Measurements from ENCODE around the gene GLIPR1L2. TPM values are rescaled to one million over a fixed set of nuclear protein-coding genes. Genes with fewer than 3 reads are reported as not detected.

Gene GLIPR1L2
- total and polyA plus RNA-seq, 2 of the 8 experiments (the other 6 are each of a cell fraction or from before 2014, with no cell fraction given), result 0.09 TPM; not detected in 1

- Histone ChIP-seq H3K23me2 (ENCODE audit: low read depth, low read length) (no peaks in the 10 kb centered on the region), H2BK5ac (ENCODE audit: low read depth, low read length) (no peak overlapping the region), H3K4me2 (ENCODE audit: insufficient read depth in 1 of 2, low read depth in 2 of 2, low read length in 2 of 2) (no peak overlapping the region), H4K5ac (ENCODE audit: insufficient read length, low read depth, low read length) (no peak overlapping the region), H2BK20ac (ENCODE audit: low read length) (no peak overlapping the region), H3K9me3 (ENCODE audit: insufficient read depth in 2 of 2, low read depth in 1 of 2, low read length in 1 of 2) (no peaks in the 10 kb centered on the region), H3K23ac (ENCODE audit: insufficient read length) (no peak overlapping the region), H2AK5ac (ENCODE audit: low read depth, low read length) (no peak overlapping the region), H3K56ac (replicated peaks; ENCODE audit: insufficient read length, low read depth, low read length) (no peak overlapping the region), H2BK12ac (ENCODE audit: low read depth, low read length) (no peak overlapping the region), H2BK15ac (ENCODE audit: low read length) (no peak overlapping the region), H4K20me1 (replicated peaks in 1 of 2; ENCODE audit: control insufficient read depth in 1 of 2, insufficient read depth in 2 of 2, low read length in 2 of 2) (no peaks in the 10 kb centered on the region), H4K91ac (replicated peaks; ENCODE audit: insufficient read length, low read length) (no peak overlapping the region), H2BK120ac (replicated peaks; ENCODE audit: low read depth, low read length) (no peak overlapping the region), H3K4ac (replicated peaks; ENCODE audit: insufficient read length, low read depth, low read length) (no peak overlapping the region), H3K79me2 (ENCODE audit: control insufficient read depth in 1 of 2, insufficient read depth in 2 of 2, low read length in 2 of 2) (no peaks in the 10 kb centered on the region), H3K36me3 (ENCODE audit: control insufficient read depth in 2 of 4, insufficient read depth in 4 of 4, low read length in 3 of 4) (no peaks in the 10 kb centered on the region), H3K27me3 (replicated peaks in 1 of 4; ENCODE audit: control insufficient read depth in 3 of 4, extremely low read depth in 1 of 4, insufficient read depth in 3 of 4, low read length in 3 of 4) (no peaks in the 10 kb centered on the region), H3K4me3 (ENCODE audit: extremely low read depth in 1 of 4, insufficient read depth in 2 of 4, low read depth in 3 of 4, low read length in 4 of 4) (no peak overlapping the region), H3K79me1 (ENCODE audit: low read depth, low read length) (no peaks in the 10 kb centered on the region), H3K9ac (replicated peaks in 1 of 4; ENCODE audit: extremely low read depth in 1 of 4, low read depth in 3 of 4, low read length in 3 of 4) (no peak overlapping the region), H3K14ac (ENCODE audit: insufficient read length) (no peak overlapping the region), H2AFZ (ENCODE audit: low read length) (no peak overlapping the region), H3K18ac (ENCODE audit: extremely low read depth, low read length) (no peak overlapping the region), H3K4me1 (replicated peaks in 1 of 4; ENCODE audit: control insufficient read depth in 3 of 4, insufficient read depth in 4 of 4, low read length in 3 of 4) (no peaks in the 10 kb centered on the region), H3K27ac (ENCODE audit: low read depth, low read length) (no peak overlapping the region), H4K8ac (ENCODE audit: extremely low read depth, insufficient read depth, low read length) (no peak overlapping the region)
- TF ChIP-seq RXRA (IDR thresholded peaks at IDR 0.05; ENCODE audit: insufficient read depth, low read depth, low read length) (no peak), NANOG (IDR thresholded peaks at IDR 0.05; ENCODE audit: insufficient read depth, low read depth, low read length, poor library complexity, severe bottlenecking) (no peak)
- FAIRE-seq, result no peak
- 93% methylated on average over 2 of the region's 2 CpGs; no CpG with 5 or more reads in 1 of the 2 experiments for WGBS, 2 experiments (ENCODE audit: extremely low coverage in 1 of 2, insufficient coverage in 1 of 2, insufficient read length in 1 of 2, insufficient replicate concordance in 2 of 2, low coverage in 1 of 2, low lambda C conversion rate in 2 of 2, missing lambda C conversion rate in 1 of 2)
- no peak for DNase-seq (ENCODE audit: low read depth in 1 of 2, low spot score in 2 of 2)
- ChIA-PET POLR2A (ENCODE audit: partially characterized antibody) (no interaction called here), CTCF (ENCODE audit: partially characterized antibody) (no interaction called here)
Observed at GRCh38 chr12:75419841-75420240, 29.0 kb downstream of the GLIPR1L2 start.

Measured in H1 (cell line).